Fibroblast of upper back skin (primary cell): ENCODE measurements around the gene UGGT1.

Source experiments
- DNase-seq: peaks from one replicate; pipeline ENCODE4 v3.0.0-alpha.2; 2013

The UGGT1 gene

GRCh38 chr2:128108166-128108565 is 17.2 kb downstream of the UGGT1 start:
- DNase-seq = no peak

GRCh38 chr2:128109243-128109642 is 18.2 kb downstream of the UGGT1 start:
- DNase-seq = no peak

GRCh38 chr2:128115921-128116623 is 25.1 kb downstream of the UGGT1 start:
- no peak for DNase-seq

- peak; percentile 2 for DNase-seq
Observed at GRCh38 chr2:128134573-128134972, 43.6 kb downstream of the UGGT1 start.

- no peak for DNase-seq
Observed at GRCh38 chr2:128137094-128137616, 46.2 kb downstream of the UGGT1 start.

GRCh38 chr2:128139624-128140023 is 48.6 kb downstream of the UGGT1 start:
- no peak for DNase-seq

- DNase-seq = peak; percentile 35
Observed at GRCh38 chr2:128145651-128146050, 54.7 kb downstream of the UGGT1 start.

GRCh38 chr2:128153786-128154185 is 62.8 kb downstream of the UGGT1 start:
- DNase-seq = no peak

- no peak for DNase-seq
Observed at GRCh38 chr2:128154225-128154624, 63.2 kb downstream of the UGGT1 start.

- no peak for DNase-seq
Observed at GRCh38 chr2:128155970-128156369, 65.0 kb downstream of the UGGT1 start.

- no peak for DNase-seq
Observed at GRCh38 chr2:128156812-128157211, 65.8 kb downstream of the UGGT1 start.

- DNase-seq = no peak
Observed at GRCh38 chr2:128157644-128158043, 66.6 kb downstream of the UGGT1 start.

GRCh38 chr2:128158176-128158575 is 67.2 kb downstream of the UGGT1 start:
- DNase-seq = no peak

GRCh38 chr2:128159437-128159836 is 68.4 kb downstream of the UGGT1 start:
- no peak for DNase-seq

GRCh38 chr2:128160616-128161275 is 69.7 kb downstream of the UGGT1 start:
- no peak for DNase-seq

- no peak for DNase-seq
Observed at GRCh38 chr2:128162266-128162665, 71.3 kb downstream of the UGGT1 start.

- no peak for DNase-seq
Observed at GRCh38 chr2:128164311-128164710, 73.3 kb downstream of the UGGT1 start.

GRCh38 chr2:128166746-128167353 is 75.8 kb downstream of the UGGT1 start:
- DNase-seq = no peak

- DNase-seq = no peak
Observed at GRCh38 chr2:128169094-128169493, 78.1 kb downstream of the UGGT1 start.

GRCh38 chr2:128169497-128169896 is 78.5 kb downstream of the UGGT1 start:
- DNase-seq = no peak

- DNase-seq = no peak
Observed at GRCh38 chr2:128169933-128170709, 79.1 kb downstream of the UGGT1 start.

- no peak for DNase-seq
Observed at GRCh38 chr2:128170776-128171175, 79.8 kb downstream of the UGGT1 start.

- DNase-seq = no peak
Observed at GRCh38 chr2:128172191-128172590, 81.2 kb downstream of the UGGT1 start.
